ENCODE data around the gene SYT17.

Gene SYT17

GRCh38 chr16:19167710-19168370 is at the start of gene SYT17:
TSS of gene SYT17 (plus strand) at chr16:19168240. CDS start at chr16:19168647, 407 bp downstream.
- no peak for DNase-seq (ENCODE audit: low read depth)

GRCh38 chr16:19118938-19119431 is 49.1 kb upstream of the SYT17 start:
- DNase-seq (ENCODE audit: low read depth), result no peak

GRCh38 chr16:19119564-19119963 is 48.5 kb upstream of the SYT17 start:
- no peak for DNase-seq (ENCODE audit: low read depth)

- no peak for DNase-seq (ENCODE audit: low read depth)
Measured at GRCh38 chr16:19123535-19124178, 44.4 kb upstream of the SYT17 start.

- DNase-seq (ENCODE audit: low read depth), result no peak
Measured at GRCh38 chr16:19126300-19126699, 41.7 kb upstream of the SYT17 start.

- no peak for DNase-seq (ENCODE audit: low read depth)
Measured at GRCh38 chr16:19127205-19127604, 40.8 kb upstream of the SYT17 start.

- DNase-seq (ENCODE audit: low read depth), result no peak
Measured at GRCh38 chr16:19127674-19128131, 40.3 kb upstream of the SYT17 start.

- DNase-seq (ENCODE audit: low read depth), result no peak
Measured at GRCh38 chr16:19128454-19129200, 39.4 kb upstream of the SYT17 start.

- DNase-seq (ENCODE audit: low read depth), result no peak
Measured at GRCh38 chr16:19130385-19130784, 37.7 kb upstream of the SYT17 start.

- DNase-seq (ENCODE audit: low read depth), result no peak
Measured at GRCh38 chr16:19130852-19131824, 36.9 kb upstream of the SYT17 start.

GRCh38 chr16:19131825-19132218 is 36.2 kb upstream of the SYT17 start:
- DNase-seq (ENCODE audit: low read depth), result no peak

GRCh38 chr16:19132255-19132654 is 35.8 kb upstream of the SYT17 start:
- DNase-seq (ENCODE audit: low read depth), result no peak

- DNase-seq (ENCODE audit: low read depth), result no peak
Measured at GRCh38 chr16:19132898-19133297, 35.1 kb upstream of the SYT17 start.

- DNase-seq (ENCODE audit: low read depth), result no peak
Measured at GRCh38 chr16:19133600-19133999, 34.4 kb upstream of the SYT17 start.

GRCh38 chr16:19135201-19135842 is 32.7 kb upstream of the SYT17 start:
- no peak for DNase-seq (ENCODE audit: low read depth)

- DNase-seq (ENCODE audit: low read depth), result no peak
Measured at GRCh38 chr16:19135896-19136438, 32.1 kb upstream of the SYT17 start.

GRCh38 chr16:19136549-19137196 is 31.4 kb upstream of the SYT17 start:
- DNase-seq (ENCODE audit: low read depth), result no peak

GRCh38 chr16:19137201-19138128 is 30.6 kb upstream of the SYT17 start:
- no peak for DNase-seq (ENCODE audit: low read depth)

GRCh38 chr16:19138601-19139000 is 29.4 kb upstream of the SYT17 start:
- no peak for DNase-seq (ENCODE audit: low read depth)
